Measurements from ENCODE around the gene TFDP3. TPM values are rescaled to one million over a fixed set of nuclear protein-coding genes. Genes with fewer than 3 reads are reported as not detected.

The TFDP3 gene
- total and polyA plus RNA-seq, 10 of the 15 experiments (the other 5 are each of a cell fraction or from before 2014, with no cell fraction given): 0.14 TPM; not detected in 9

- H3K9ac ChIP-seq (ENCODE audit: control insufficient read depth, insufficient read depth, low read length): no peak overlapping the region
- H3K4me1 ChIP-seq (ENCODE audit: control insufficient read depth, insufficient read depth, low read length): no peaks in the 10 kb centered on the region
- SMC1A ChIA-PET (ENCODE audit: uncharacterized antibody, unreplicated experiment): no interaction called here
Measured at GRCh38 chrX:133254666-133255065, 36.5 kb upstream of the TFDP3 start.

DNA sequence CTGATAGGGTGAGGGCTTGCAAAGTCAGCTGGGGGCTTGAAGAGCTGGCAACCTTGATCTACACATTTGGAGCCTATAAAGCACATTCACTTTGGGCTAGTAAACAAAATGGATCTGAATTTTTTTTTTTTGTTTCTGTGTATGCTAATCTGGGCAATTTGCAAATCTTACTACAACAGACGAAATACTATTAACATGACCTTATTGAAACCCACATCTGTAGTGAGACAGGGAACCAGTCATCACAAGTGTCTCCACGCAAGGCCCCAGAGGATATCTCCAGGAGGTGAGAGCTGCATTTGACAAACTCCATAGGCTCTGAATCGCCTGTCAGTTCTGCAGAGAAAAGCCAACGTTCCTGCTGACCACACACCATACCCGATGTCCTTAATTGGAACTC lies 33.0 kb upstream of the TFDP3 start:
- POLR2A ChIA-PET: no interaction called here
- no TSS peak for BruUV-seq (replicated peaks)
- no peak for FAIRE-seq
- TF ChIP-seq CEBPZ (IDR thresholded peaks at IDR 0.05; ENCODE audit: low read depth, low read length) (no peak), SREBF2 (IDR thresholded peaks at IDR 0.05; ENCODE audit: low read length) (no peak), RUNX3 (IDR thresholded peaks at IDR 0.05; ENCODE audit: low read length) (no peak), BCL11A (IDR thresholded peaks at IDR 0.05; ENCODE audit: low read depth, low read length) (no peak), SPI1 (IDR thresholded peaks at IDR 0.05; ENCODE audit: borderline replicate concordance, insufficient read depth, low read depth, low read length) (no peak), POU2F2 (IDR thresholded peaks at IDR 0.05; ENCODE audit: borderline replicate concordance, low read depth, low read length) (no peak), RB1 (IDR thresholded peaks at IDR 0.05; ENCODE audit: borderline replicate concordance) (no peak), NR2C2 (IDR thresholded peaks at IDR 0.05; ENCODE audit: borderline replicate concordance, control insufficient read depth, insufficient read length, low read depth) (no peak), PAX5 (IDR thresholded peaks at IDR 0.05; ENCODE audit: borderline replicate concordance, low read depth, low read length) (no peak)
- TF ChIP-seq, protein P1, sequence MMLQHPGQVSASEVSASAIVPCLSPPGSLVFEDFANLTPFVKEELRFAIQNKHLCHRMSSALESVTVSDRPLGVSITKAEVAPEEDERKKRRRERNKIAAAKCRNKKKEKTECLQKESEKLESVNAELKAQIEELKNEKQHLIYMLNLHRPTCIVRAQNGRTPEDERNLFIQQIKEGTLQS (IDR thresholded peaks at IDR 0.05; ENCODE audit: borderline replicate concordance, extremely low read depth, low read depth, low read length): no peak

More at GRCh38 chrX:133254666-133255065, 36.5 kb upstream of the TFDP3 start:
- BruUV-seq (replicated peaks): no TSS peak
- Histone ChIP-seq H4K20me1 (ENCODE audit: control insufficient read depth, insufficient read depth) (no peaks in the 10 kb centered on the region), H3K27me3 (replicated peaks in 1 of 2; ENCODE audit: control insufficient read depth in 2 of 2, insufficient read depth in 2 of 2, low read length in 1 of 2) (no peaks in the 10 kb centered on the region), H3K79me2 (ENCODE audit: control insufficient read depth, insufficient read depth, low read length) (no peaks in the 10 kb centered on the region), H3K4me3 (no peak overlapping the region), H3K36me3 (ENCODE audit: control insufficient read depth in 2 of 2, insufficient read depth in 2 of 2, low read length in 1 of 2) (no peaks in the 10 kb centered on the region), H3K9me3 (replicated peaks; ENCODE audit: control insufficient read depth, insufficient read depth, low read length) (no peaks in the 10 kb centered on the region), H2AFZ (ENCODE audit: control insufficient read depth, low read depth, low read length) (no peak overlapping the region), H3K27ac (ENCODE audit: control insufficient read depth, insufficient read depth) (no peak overlapping the region), H3K4me2 (ENCODE audit: control insufficient read depth, insufficient read depth) (no peak overlapping the region)
- ChIA-PET RAD21 (ENCODE audit: unreplicated experiment) (no interaction called here), CTCF (no interaction called here), POLR2A (no interaction called here)
- in situ Hi-C loops (cut with MboI) (no loop called here), intact Hi-C loops (cut with micrococcal nuclease; ENCODE audit: unreplicated experiment) (no loop called here)
- ATAC-seq (no peak), FAIRE-seq (no peak), DNase-seq (ENCODE audit: low read depth, low spot score) (no peak)
- 10% methylated on average over 3 of the region's 3 CpGs for WGBS (ENCODE audit: insufficient coverage, insufficient replicate concordance, low lambda C conversion rate, missing lambda C conversion rate)
- TF ChIP-seq, protein P2, sequence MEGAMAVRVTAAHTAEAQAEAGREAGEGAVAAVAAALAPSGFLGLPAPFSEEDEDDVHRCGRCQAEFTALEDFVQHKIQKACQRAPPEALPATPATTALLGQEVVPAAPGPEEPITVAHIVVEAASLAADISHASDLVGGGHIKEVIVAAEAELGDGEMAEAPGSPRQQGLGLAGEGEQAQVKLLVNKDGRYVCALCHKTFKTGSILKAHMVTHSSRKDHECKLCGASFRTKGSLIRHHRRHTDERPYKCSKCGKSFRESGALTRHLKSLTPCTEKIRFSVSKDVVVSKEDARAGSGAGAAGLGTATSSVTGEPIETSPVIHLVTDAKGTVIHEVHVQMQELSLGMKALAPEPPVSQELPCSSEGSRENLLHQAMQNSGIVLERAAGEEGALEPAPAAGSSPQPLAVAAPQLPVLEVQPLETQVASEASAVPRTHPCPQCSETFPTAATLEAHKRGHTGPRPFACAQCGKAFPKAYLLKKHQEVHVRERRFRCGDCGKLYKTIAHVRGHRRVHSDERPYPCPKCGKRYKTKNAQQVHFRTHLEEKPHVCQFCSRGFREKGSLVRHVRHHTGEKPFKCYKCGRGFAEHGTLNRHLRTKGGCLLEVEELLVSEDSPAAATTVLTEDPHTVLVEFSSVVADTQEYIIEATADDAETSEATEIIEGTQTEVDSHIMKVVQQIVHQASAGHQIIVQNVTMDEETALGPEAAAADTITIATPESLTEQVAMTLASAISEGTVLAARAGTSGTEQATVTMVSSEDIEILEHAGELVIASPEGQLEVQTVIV (IDR thresholded peaks at IDR 0.05; ENCODE audit: borderline replicate concordance, partially characterized antibody): no peak

More for the DNA sequence above, 33.0 kb upstream of the TFDP3 start:
- intact Hi-C loops (cut with micrococcal nuclease; ENCODE audit: unreplicated experiment): no loop called here
- Histone ChIP-seq H2AFZ (ENCODE audit: control insufficient read depth, low read depth, low read length) (no peak overlapping the region), H3K36me3 (ENCODE audit: control insufficient read depth in 2 of 2, insufficient read depth in 2 of 2, low read length in 1 of 2) (no peaks in the 10 kb centered on the region), H3K27ac (ENCODE audit: control insufficient read depth, insufficient read depth) (no peak overlapping the region), H3K9ac (ENCODE audit: control insufficient read depth, insufficient read depth, low read length) (no peak overlapping the region), H3K4me1 (ENCODE audit: control insufficient read depth, insufficient read depth, low read length) (no peaks in the 10 kb centered on the region), H3K27me3 (replicated peaks in 1 of 2; ENCODE audit: control insufficient read depth in 2 of 2, insufficient read depth in 2 of 2, low read length in 1 of 2) (no peaks in the 10 kb centered on the region), H3K4me3 (no peak overlapping the region), H3K79me2 (ENCODE audit: control insufficient read depth, insufficient read depth, low read length) (no peaks in the 10 kb centered on the region), H3K4me2 (ENCODE audit: control insufficient read depth, insufficient read depth) (no peak overlapping the region), H3K9me3 (replicated peaks; ENCODE audit: control insufficient read depth, insufficient read depth, low read length) (no peaks in the 10 kb centered on the region; the same call in 2 of the 3 replicates), H4K20me1 (ENCODE audit: control insufficient read depth, insufficient read depth) (no peaks in the 10 kb centered on the region)
- ATAC-seq: no peak
- ChIA-PET CTCF (no interaction called here), SMC1A (ENCODE audit: uncharacterized antibody, unreplicated experiment) (interaction anchor here (0.6 to 1.2 kb wide), 2 partner anchors 8 to 37 kb away, joined by 3 to 4 read pairs; no protein-coding TSS in a partner anchor), RAD21 (ENCODE audit: unreplicated experiment) (no interaction called here)
- no peak for DNase-seq (ENCODE audit: low read depth, low spot score)
- in situ Hi-C loops (cut with MboI): no loop called here
- 9% methylated on average over 5 of the region's 5 CpGs for WGBS (ENCODE audit: insufficient coverage, insufficient replicate concordance, low lambda C conversion rate, missing lambda C conversion rate)
